Muscle layer of duodenum (tissue), 2 donors: ENCODE data around the gene ZGLP1.
"Not testable (repeated sequence)": the region's sequence is repeated elsewhere in the genome, so short reads cannot be mapped to it uniquely, and the experiment has no call there.

ENCODE experiments used
- H3K27ac ChIP-seq: one replicate; pipeline ENCODE4 v1.7.0; 2013; ENCODE audit warnings: mild to moderate bottlenecking, low read length
- H3K27me3 ChIP-seq: one replicate; pipeline ENCODE4 v1.7.0; 2013; ENCODE audit warnings: low read depth, mild to moderate bottlenecking, control low read depth, low read length
- H3K36me3 ChIP-seq, 2 donors: one replicate each; pipeline ENCODE4 v1.7.0; 2013; ENCODE audit warnings: low read length in 2 of 2, control low read depth in 1 of 2, mild to moderate bottlenecking in 1 of 2; ENCODE audit not compliant: insufficient read depth in 2 of 2, control insufficient read depth in 1 of 2
- H3K4me1 ChIP-seq, 2 donors: one replicate each; pipeline ENCODE4 v1.7.0; 2013; ENCODE audit warnings: low read length in 2 of 2, mild to moderate bottlenecking in 2 of 2, control low read depth in 1 of 2, moderate library complexity in 1 of 2; ENCODE audit not compliant: insufficient read depth in 2 of 2, control insufficient read depth in 1 of 2
- H3K4me3 ChIP-seq, 2 donors: one replicate each; pipeline ENCODE4 v1.7.0; 2013; ENCODE audit warnings: low read length in 2 of 2, low read depth in 1 of 2, mild to moderate bottlenecking in 1 of 2
- H3K9me3 ChIP-seq, 2 donors: one replicate each; pipeline ENCODE4 v1.7.0; 2013; ENCODE audit warnings: low read length in 2 of 2, control low read depth in 1 of 2, mild to moderate bottlenecking in 1 of 2; ENCODE audit not compliant: control insufficient read depth in 1 of 2
- donor health status: healthy.

ZGLP1 gene

GRCh38 chr19:10283301-10284064 is 26.1 kb downstream of the ZGLP1 start:
- no peak overlapping the region for H3K4me3 ChIP-seq
- peaks cover 10% of the 10 kb centered on the region for H3K27me3 ChIP-seq
- H3K36me3 ChIP-seq: peaks cover 17 to 29% of the 10 kb centered on the region in 2 donors
- peaks cover 0 to 24% of the 10 kb centered on the region in 2 donors for H3K4me1 ChIP-seq
- H3K27ac ChIP-seq: no peak overlapping the region
- no peaks in the 10 kb centered on the region for H3K9me3 ChIP-seq

DNA sequence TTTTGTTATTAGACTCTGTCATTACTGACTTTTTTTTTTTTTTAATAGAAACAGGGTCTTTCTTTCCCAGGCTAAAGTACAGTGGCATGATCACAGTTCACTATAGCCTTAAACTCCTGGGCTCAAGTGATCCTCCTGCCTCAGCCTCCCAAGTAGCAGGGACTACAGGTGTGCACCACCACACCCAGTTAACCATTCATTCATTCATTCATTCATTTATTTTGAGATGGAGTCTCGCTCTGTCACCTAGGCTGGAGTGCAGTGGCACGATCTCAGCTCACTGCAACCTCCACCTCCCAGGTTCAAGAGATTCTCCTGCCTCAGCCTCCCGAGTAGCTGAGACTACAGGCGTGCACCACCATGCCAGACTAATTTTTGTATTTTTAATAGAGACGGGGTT is 27.6 kb downstream of the ZGLP1 start:
- H3K27ac ChIP-seq, H3K9me3 ChIP-seq, H3K4me3 ChIP-seq, H3K27me3 ChIP-seq: not testable (repeated sequence)
- Histone ChIP-seq H3K4me1 (peaks cover 0 to 12% of the 10 kb centered on the region in 2 donors), H3K36me3 (peaks cover 20 to 29% of the 10 kb centered on the region in 2 donors)

GRCh38 chr19:10279737-10280442 is 29.7 kb downstream of the ZGLP1 start:
- Histone ChIP-seq H3K4me1 (no peaks in the 10 kb centered on the region), H3K27me3 (no peaks in the 10 kb centered on the region), H3K9me3 (no peaks in the 10 kb centered on the region), H3K27ac (no peak overlapping the region), H3K36me3 (peaks cover 10 to 20% of the 10 kb centered on the region in 2 donors), H3K4me3 (no peak overlapping the region)

- H3K9me3 ChIP-seq: no peaks in the 10 kb centered on the region
- no peaks in the 10 kb centered on the region for H3K27me3 ChIP-seq
- H3K4me1 ChIP-seq: no peaks in the 10 kb centered on the region
- H3K27ac ChIP-seq: no peak overlapping the region
- H3K4me3 ChIP-seq: no peak overlapping the region
- H3K36me3 ChIP-seq: peaks cover 8 to 14% of the 10 kb centered on the region in 2 donors
Measured at GRCh38 chr19:10278935-10279334, 30.7 kb downstream of the ZGLP1 start.

DNA sequence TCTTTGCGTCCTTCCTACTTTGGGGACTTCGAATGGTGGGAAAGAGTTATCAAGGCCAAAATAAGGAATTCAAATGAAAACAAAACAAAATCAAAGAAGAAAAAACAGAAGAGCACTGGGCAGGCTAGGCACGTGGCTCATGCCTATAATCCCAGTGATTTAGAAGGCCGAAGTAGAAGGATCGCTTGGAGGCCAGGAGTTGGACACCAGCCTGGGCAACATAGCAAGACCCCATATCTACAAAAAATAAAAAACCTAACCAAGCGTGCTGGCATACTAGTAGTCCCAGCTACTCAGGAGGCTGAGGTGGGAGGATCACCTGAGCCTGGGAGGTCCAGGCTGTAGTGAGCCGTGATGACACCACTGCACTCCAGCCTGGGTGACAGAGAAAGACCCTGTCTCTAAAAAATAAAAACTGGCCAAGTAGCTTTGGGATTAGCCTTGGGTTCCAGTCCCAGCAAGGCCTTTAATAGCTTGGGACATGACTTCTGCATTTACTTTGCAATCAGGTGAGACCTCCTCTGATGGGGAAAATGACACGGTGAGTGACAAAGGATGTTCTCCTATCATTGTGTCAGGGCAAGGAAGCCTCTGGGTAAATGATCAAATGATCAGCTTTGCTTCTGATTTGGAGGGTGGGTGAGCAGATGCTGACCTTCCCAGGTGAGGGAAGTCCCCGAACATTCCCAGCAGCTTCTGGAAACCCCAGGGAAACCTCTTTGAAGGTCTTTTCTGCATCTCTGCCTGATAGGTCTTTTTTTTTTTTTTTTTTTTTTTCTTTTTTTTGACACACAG is 31.6 kb downstream of the ZGLP1 start:
- Histone ChIP-seq H3K4me1 (no peaks in the 10 kb centered on the region), H3K27ac (no peak overlapping the region), H3K36me3 (peaks cover 3 to 6% of the 10 kb centered on the region in 2 donors), H3K27me3 (no peaks in the 10 kb centered on the region), H3K4me3 (no peak overlapping the region), H3K9me3 (no peaks in the 10 kb centered on the region)

DNA sequence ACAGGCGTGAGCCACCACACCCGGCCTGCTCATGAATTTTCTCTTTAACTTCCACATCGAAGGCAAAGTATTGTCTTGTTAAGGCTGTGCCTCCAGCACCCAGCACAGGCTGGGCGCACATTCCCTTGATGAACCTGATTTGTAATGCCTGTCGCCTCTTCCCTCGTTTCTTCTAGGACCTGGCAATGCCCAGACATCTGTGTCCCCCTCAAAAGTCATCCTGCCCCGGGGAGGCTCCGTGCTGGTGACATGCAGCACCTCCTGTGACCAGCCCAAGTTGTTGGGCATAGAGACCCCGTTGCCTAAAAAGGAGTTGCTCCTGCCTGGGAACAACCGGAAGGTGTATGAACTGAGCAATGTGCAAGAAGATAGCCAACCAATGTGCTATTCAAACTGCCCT is 35.0 kb downstream of the ZGLP1 start:
- Histone ChIP-seq H3K27ac (no peak overlapping the region), H3K9me3 (no peaks in the 10 kb centered on the region), H3K4me1 (peaks cover 0 to 5% of the 10 kb centered on the region in 2 donors), H3K36me3 (peaks cover 3 to 6% of the 10 kb centered on the region in 2 donors), H3K27me3 (peaks cover 6% of the 10 kb centered on the region), H3K4me3 (no peak overlapping the region)

- peak overlapping the region; percentile 77 for H3K27ac ChIP-seq
- peaks cover 0 to 6% of the 10 kb centered on the region in 2 donors for H3K36me3 ChIP-seq
- H3K27me3 ChIP-seq: peaks cover 6% of the 10 kb centered on the region
- peak overlapping the region; percentile 60 to 62 for H3K4me3 ChIP-seq
- H3K9me3 ChIP-seq: no peaks in the 10 kb centered on the region
- H3K4me1 ChIP-seq: peaks cover 0 to 5% of the 10 kb centered on the region in 2 donors
Measured at GRCh38 chr19:10271543-10272086, 38.0 kb downstream of the ZGLP1 start.

- Histone ChIP-seq H3K27me3 (peaks cover 6% of the 10 kb centered on the region), H3K27ac (peak within 1 kb of the TSS; percentile 77), H3K4me3 (peak within 1 kb of the TSS; percentile 60 to 62), H3K4me1 (peaks cover 0 to 5% of the 10 kb centered on the region in 2 donors), H3K9me3 (no peaks in the 10 kb centered on the region), H3K36me3 (peaks cover 0 to 6% of the 10 kb centered on the region in 2 donors)
Measured at GRCh38 chr19:10270616-10271394, 38.8 kb downstream of the ZGLP1 start, which contains the start of gene ICAM1. Gene ICAM1, plus strand, starts transcription at chr19:10271120. Its CDS starts 40 bp downstream, at chr19:10271160.

- peak overlapping the region; percentile 77 for H3K27ac ChIP-seq
- H3K4me1 ChIP-seq: peaks cover 0 to 5% of the 10 kb centered on the region in 2 donors
- no peaks in the 10 kb centered on the region for H3K9me3 ChIP-seq
Measured at GRCh38 chr19:10270180-10270615, 39.4 kb downstream of the ZGLP1 start.

More at GRCh38 chr19:10270180-10270615, 39.4 kb downstream of the ZGLP1 start:
- H3K36me3 ChIP-seq: peaks cover 0 to 6% of the 10 kb centered on the region in 2 donors
- peak overlapping the region; percentile 48 to 62 for H3K4me3 ChIP-seq
- peaks cover 6% of the 10 kb centered on the region for H3K27me3 ChIP-seq
